AG04449 (cell line): ENCODE measurements around the gene DENND4A.

Experiments
- CTCF ChIA-PET: fragments of 350-600 bp; formaldehyde crosslinking; extraction: SDS; loops from one replicate; lab custom pipeline; 2021; ENCODE audit warnings: antibody characterized with exemption; lab: Yijun Ruan, JAX
- POLR2A ChIA-PET: fragments of 400-600, 350-600 bp; formaldehyde crosslinking; extraction: SDS; loops from one replicate; lab custom pipeline; 2020; ENCODE audit warnings: antibody characterized with exemption, inconsistent platforms; lab: Yijun Ruan, JAX
- DNase-seq: peaks from one replicate; pipeline ENCODE4 v3.0.0-alpha.2; 2010; ENCODE audit warnings: low read depth, low spot score
- H3K4me3 ChIP-seq: 2 replicates; pipeline ENCODE4 v1.5.1; 2011; ENCODE audit warnings: low read depth, mild to moderate bottlenecking, control low read depth, low read length
- TF ChIP-seq, protein P1 (sequence below): IDR thresholded peaks from one replicate; pipeline ENCODE4 v1.5.1; 2011; ENCODE audit warnings: mild to moderate bottlenecking, moderate library complexity, low read length, control low read depth, inconsistent platforms; ENCODE audit not compliant: insufficient read depth; ENCODE audit errors: missing control alignments

DENND4A gene

DNA sequence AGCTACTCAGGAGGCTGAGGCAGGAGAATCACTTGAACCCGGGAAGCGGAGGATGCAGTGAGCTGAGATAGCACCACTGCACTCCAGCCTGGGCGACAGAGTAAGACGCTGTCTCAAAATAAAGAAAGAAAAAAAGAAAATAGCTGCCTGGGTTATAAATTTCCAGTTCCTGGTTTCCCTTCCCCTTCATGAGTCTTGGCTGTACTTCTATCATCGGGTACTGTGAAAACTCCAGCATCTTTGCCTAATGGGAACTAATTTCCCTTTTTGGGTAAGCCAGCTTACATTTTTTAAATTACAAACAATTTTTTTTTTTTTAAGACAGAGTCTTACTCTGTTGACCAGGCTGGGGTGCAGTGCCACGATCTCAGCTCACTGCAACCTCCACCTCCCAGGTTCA is 15.0 kb downstream of the DENND4A start:
- POLR2A ChIA-PET = no interaction called here
- TF ChIP-seq, protein P1, sequence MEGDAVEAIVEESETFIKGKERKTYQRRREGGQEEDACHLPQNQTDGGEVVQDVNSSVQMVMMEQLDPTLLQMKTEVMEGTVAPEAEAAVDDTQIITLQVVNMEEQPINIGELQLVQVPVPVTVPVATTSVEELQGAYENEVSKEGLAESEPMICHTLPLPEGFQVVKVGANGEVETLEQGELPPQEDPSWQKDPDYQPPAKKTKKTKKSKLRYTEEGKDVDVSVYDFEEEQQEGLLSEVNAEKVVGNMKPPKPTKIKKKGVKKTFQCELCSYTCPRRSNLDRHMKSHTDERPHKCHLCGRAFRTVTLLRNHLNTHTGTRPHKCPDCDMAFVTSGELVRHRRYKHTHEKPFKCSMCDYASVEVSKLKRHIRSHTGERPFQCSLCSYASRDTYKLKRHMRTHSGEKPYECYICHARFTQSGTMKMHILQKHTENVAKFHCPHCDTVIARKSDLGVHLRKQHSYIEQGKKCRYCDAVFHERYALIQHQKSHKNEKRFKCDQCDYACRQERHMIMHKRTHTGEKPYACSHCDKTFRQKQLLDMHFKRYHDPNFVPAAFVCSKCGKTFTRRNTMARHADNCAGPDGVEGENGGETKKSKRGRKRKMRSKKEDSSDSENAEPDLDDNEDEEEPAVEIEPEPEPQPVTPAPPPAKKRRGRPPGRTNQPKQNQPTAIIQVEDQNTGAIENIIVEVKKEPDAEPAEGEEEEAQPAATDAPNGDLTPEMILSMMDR = no peak

DNA sequence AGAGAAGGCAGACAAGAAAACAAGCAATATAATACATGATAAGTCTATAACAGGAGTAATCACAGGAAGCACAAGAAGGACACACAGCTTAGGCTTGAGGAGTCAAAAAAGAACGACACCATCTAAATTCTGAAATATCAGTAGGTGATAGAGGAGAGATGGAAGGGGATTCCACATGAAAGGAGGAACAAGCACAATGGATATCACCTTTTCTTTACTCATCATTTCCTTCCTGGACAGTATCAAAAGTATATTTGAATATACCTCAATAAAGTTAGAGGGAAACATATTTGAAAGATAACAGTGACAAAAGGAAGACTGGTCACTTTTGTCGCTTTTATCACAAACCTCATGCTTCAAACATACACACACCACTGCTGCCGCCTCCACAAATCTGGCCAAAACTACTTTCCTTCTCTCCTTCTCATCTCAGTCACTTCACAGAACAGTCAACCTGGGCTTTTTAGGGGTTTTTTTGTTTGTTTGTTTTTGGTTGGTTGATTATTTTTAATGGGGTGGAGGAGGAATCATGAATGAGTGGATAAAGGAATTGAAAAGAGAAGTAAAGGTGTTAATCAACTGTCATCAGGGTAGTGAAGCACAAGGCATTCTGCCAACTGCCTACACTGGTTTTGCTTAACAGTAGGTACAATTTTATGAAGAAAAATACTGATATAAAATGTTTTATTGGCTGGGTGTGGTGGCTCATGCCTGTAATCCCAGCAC is 18.5 kb downstream of the DENND4A start:
- TF ChIP-seq, protein P1 = no peak
- H3K4me3 ChIP-seq = no peak overlapping the region
- CTCF ChIA-PET = no interaction called here
- no peak for DNase-seq
- POLR2A ChIA-PET = no interaction called here

More for the DNA sequence above, 15.0 kb downstream of the DENND4A start:
- CTCF ChIA-PET = interaction anchor here (1.3 kb wide), 1 partner anchor 80 kb away, joined by 3 read pairs; no protein-coding TSS in a partner anchor
- no peak overlapping the region for H3K4me3 ChIP-seq
- DNase-seq = no peak

DNA sequence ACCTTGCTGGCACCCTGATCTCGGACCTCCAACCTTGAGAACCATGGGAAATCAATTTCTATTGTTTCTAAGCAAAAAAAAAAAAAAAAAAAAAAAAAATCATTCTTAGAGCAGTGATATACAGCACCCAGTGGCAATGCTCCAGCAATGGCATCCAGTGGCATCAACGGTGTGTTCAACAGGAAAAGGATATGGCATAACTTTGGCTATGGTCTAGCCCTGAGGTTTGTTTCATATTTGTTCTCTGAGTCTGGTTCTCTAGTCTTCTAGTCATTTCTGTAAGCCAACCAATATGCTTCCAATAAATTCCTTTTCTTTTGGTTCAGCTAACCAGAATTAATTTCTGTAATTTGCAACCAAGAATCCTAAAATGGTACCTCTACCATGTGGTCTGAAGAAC is 19.2 kb downstream of the DENND4A start:
- H3K4me3 ChIP-seq = no peak overlapping the region
- TF ChIP-seq, protein P1 = no peak
- DNase-seq = no peak
- POLR2A ChIA-PET = no interaction called here
- CTCF ChIA-PET = no interaction called here

DNA sequence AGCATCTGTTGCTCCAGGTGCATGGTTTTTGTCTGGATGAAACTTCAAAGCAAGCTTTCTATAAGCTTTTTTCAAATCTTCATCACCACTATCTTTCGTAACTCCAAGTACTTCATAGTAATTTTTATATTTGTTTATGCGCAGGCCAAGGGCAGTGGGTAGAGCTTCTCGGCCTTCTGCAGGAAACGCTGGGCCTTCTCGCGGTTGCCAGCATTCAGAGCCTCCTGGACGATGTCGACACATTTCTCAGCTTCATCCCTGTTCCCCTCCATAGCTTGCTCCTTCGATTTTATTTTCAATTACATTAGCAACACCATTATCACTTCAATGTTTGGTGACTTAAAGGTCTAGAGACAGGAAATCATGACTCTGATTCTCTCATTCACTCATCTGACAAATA is 20.2 kb downstream of the DENND4A start:
- ChIA-PET POLR2A (no interaction called here), CTCF (no interaction called here)
- H3K4me3 ChIP-seq = no peak overlapping the region
- no peak for DNase-seq
- TF ChIP-seq, protein P1 = no peak

DNA sequence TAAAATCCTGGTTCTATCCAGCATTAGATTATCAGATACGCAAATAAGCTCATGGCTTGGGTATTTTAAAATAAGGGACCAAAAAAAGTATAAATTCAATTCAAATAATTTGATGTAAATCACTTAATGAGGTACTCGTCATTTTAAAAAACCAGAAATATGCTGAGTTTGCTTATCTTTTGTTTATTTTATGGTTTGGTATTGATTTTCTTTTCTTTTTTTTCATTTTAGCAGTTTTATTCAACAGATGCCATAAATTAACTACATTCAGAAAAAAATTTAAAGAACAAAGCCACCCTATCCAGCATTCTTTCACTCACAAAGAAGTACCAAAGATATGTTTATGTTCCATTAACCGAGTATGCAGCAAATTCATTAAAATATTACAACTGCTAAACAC is 22.6 kb downstream of the DENND4A start:
- H3K4me3 ChIP-seq = no peak overlapping the region
- DNase-seq = no peak
- CTCF ChIA-PET = interaction anchor here (1.1 to 1.2 kb wide), 2 partner anchors 13 to 87 kb away, joined by 3 read pairs; no protein-coding TSS in a partner anchor
- POLR2A ChIA-PET = no interaction called here
- TF ChIP-seq, protein P1 = no peak

DNA sequence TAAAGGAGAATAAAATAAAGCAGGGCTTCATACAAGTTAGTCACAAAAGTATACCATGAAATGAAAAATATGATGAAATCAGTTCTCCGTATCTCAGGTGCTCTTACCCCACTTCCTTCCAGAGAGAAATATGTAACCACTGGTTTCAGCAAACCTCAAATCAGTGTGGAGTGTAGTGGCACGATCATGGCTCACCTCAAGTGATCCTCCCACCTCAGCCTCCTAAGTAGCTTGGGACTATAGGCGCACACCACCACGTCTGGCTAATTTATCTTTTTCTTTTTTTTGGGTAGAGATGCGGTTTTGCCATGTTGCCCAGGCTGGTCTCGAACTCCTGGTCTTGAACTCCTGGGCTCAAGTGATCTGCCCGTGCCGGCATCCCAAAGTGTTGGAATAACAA is 24.2 kb downstream of the DENND4A start:
- TF ChIP-seq, protein P1 = no peak
- no peak for DNase-seq
- ChIA-PET CTCF (no interaction called here), POLR2A (no interaction called here)
- no peak overlapping the region for H3K4me3 ChIP-seq
